Retinal pigment epithelial cell (primary cell): ENCODE results near the gene RC3H1.

Source experiments
- DNase-seq: peaks from one replicate; pipeline ENCODE4 v3.0.0-alpha.2; 2010; ENCODE audit warnings: low read depth
- H3K4me3 ChIP-seq: 2 replicates; pipeline ENCODE4 v1.5.1; 2011; ENCODE audit warnings: mild to moderate bottlenecking, low read length, control low read depth, moderate library complexity
- CTCF ChIP-seq: conservative IDR thresholded peaks from 2 replicates; pipeline ENCODE4 v1.5.1; 2011; ENCODE audit warnings: low read depth, low read length, control low read depth, inconsistent platforms

Gene RC3H1

GRCh38 chr1:173900427-173900826, 121.7 kb downstream of the RC3H1 start:
- H3K4me3 ChIP-seq: no peak overlapping the region
- TF ChIP-seq CTCF: no peak
- no peak for DNase-seq

GRCh38 chr1:173894189-173894588, 128.0 kb downstream of the RC3H1 start:
- no peak for DNase-seq
- TF ChIP-seq CTCF: no peak
- no peak overlapping the region for H3K4me3 ChIP-seq

- no peak for TF ChIP-seq CTCF
- no peak for DNase-seq
Measured at GRCh38 chr1:173893611-173894010, 128.5 kb downstream of the RC3H1 start.

GRCh38 chr1:173889885-173890284, 132.3 kb downstream of the RC3H1 start:
- no peak for TF ChIP-seq CTCF
- no peak overlapping the region for H3K4me3 ChIP-seq
- DNase-seq: no peak

More at GRCh38 chr1:173893611-173894010, 128.5 kb downstream of the RC3H1 start:
- H3K4me3 ChIP-seq: no peak overlapping the region

- TF ChIP-seq CTCF: no peak
- no peak for DNase-seq
- no peak overlapping the region for H3K4me3 ChIP-seq
Measured at GRCh38 chr1:173888749-173889148, 133.4 kb downstream of the RC3H1 start.

- DNase-seq: no peak
- TF ChIP-seq CTCF: no peak
- H3K4me3 ChIP-seq: no peak overlapping the region
Measured at GRCh38 chr1:173887627-173888026, 134.5 kb downstream of the RC3H1 start.

- no peak for DNase-seq
- no peak overlapping the region for H3K4me3 ChIP-seq
- no peak for TF ChIP-seq CTCF
Measured at GRCh38 chr1:173886746-173887611, 135.2 kb downstream of the RC3H1 start.
